ENCODE results near the gene NLK. TPM values are rescaled to one million over a fixed set of nuclear protein-coding genes. Genes with fewer than 3 reads are reported as not detected.
A peak's percentile ranks its signal among the peaks of the same experiment; 100 is the strongest.

Gene NLK
- total and polyA plus RNA-seq, 8 donors: 9.8 to 16.7 (median 13.5) TPM

DNA sequence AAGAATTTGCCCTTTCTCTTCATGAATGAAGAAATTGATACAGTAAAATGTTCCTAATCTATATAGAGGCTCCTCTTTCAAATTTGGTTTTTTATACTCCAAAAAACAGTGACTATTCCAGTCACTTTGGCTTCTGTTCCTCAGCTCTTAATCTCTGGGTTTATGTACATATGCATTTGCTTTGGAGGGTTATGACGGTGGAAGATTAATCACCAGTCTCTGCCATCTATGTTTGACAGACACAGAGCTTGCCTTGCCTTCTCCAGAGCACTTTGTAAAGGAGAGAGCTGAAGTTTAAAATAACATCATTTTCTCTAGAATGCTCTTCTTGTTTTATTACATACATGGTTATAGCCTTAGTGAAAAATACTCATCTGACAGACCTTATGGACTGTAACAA, 99.3 kb downstream of the NLK start:
- peaks cover 4 to 27% (median 5%) of the 10 kb centered on the region in 3 donors for H3K4me1 ChIP-seq
- WGBS, 2 donors: 22 to 41% methylated on average over 1 of the region's 1 CpG
- TF ChIP-seq, protein P1, sequence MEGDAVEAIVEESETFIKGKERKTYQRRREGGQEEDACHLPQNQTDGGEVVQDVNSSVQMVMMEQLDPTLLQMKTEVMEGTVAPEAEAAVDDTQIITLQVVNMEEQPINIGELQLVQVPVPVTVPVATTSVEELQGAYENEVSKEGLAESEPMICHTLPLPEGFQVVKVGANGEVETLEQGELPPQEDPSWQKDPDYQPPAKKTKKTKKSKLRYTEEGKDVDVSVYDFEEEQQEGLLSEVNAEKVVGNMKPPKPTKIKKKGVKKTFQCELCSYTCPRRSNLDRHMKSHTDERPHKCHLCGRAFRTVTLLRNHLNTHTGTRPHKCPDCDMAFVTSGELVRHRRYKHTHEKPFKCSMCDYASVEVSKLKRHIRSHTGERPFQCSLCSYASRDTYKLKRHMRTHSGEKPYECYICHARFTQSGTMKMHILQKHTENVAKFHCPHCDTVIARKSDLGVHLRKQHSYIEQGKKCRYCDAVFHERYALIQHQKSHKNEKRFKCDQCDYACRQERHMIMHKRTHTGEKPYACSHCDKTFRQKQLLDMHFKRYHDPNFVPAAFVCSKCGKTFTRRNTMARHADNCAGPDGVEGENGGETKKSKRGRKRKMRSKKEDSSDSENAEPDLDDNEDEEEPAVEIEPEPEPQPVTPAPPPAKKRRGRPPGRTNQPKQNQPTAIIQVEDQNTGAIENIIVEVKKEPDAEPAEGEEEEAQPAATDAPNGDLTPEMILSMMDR (IDR thresholded peaks at IDR 0.05): no peak
- H3K27ac ChIP-seq: no peak overlapping the region
- intact Hi-C loops (cut with DNase I): no loop called here
- H3K36me3 ChIP-seq: no peaks in the 10 kb centered on the region
- ATAC-seq (peak in 3 of 4 donors; percentile 26 to 77 (median 50)), FAIRE-seq (no peak), DNase-seq (no peak)
- H3K4me3 ChIP-seq: no peak overlapping the region
- H3K9me3 ChIP-seq: no peaks in the 10 kb centered on the region
- H3K27me3 ChIP-seq: no peaks in the 10 kb centered on the region

DNA sequence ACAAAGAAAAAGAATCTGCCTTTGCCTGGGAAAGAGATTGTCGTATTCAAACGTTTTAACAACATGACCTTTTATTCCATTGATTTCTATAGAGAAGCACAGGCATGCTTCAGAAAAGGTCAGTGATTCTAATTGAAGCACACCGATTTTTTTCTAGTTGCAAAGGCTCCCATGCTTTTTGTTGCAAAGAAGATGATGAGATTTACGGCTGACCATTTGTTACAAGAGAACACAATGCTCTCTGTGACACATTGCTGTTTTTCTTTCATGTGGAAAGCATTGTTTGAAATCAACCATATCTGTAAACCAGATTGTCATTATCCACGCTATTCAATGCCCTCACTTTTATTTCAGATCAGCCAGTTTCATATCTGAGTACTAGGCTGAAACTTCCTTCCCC, 99.8 kb downstream of the NLK start:
- FAIRE-seq (no peak), DNase-seq (no peak), ATAC-seq (no peak)
- Histone ChIP-seq H3K27me3 (no peaks in the 10 kb centered on the region), H3K9me3 (no peaks in the 10 kb centered on the region), H3K4me3 (no peak overlapping the region), H3K36me3 (no peaks in the 10 kb centered on the region), H3K4me1 (peaks cover 4 to 27% (median 5%) of the 10 kb centered on the region in 3 donors), H3K27ac (no peak overlapping the region)
- WGBS, 2 donors: 46 to 59% methylated on average over 5 of the region's 5 CpGs
- intact Hi-C loops (cut with DNase I): no loop called here
- TF ChIP-seq, protein P1 (IDR thresholded peaks at IDR 0.05): no peak

DNA sequence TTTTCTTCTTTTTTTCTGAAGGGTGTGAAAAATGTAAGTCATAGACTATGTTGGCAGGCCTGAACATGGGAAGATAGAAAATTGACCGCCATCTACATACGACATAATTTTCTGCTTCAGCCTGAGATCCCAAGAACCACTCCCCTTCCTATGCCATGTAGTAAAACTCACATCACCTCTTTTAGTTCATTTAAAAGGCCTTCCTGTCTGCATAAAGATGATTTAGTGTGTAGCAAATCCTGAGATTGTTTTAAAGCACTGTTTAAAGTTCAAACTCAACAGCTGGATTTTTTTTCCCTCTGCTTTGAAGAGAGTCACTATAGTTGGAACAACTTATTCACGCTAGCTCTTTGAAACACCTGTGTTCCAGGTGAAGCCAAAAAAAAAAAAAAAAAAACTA, 101.5 kb downstream of the NLK start:
- no peak for FAIRE-seq
- intact Hi-C loops (cut with DNase I): no loop called here
- Histone ChIP-seq H3K4me3 (no peak overlapping the region), H3K4me1 (peaks cover 4 to 27% (median 5%) of the 10 kb centered on the region in 3 donors), H3K27me3 (no peaks in the 10 kb centered on the region), H3K9me3 (no peaks in the 10 kb centered on the region), H3K27ac (no peak overlapping the region), H3K36me3 (no peaks in the 10 kb centered on the region)
- peak in 1 of 4 donors; percentile 20 for ATAC-seq
- TF ChIP-seq, protein P1 (IDR thresholded peaks at IDR 0.05): no peak
- no peak for DNase-seq
- 83 to 84% methylated on average over 3 of the region's 3 CpGs for WGBS, 2 donors

DNA sequence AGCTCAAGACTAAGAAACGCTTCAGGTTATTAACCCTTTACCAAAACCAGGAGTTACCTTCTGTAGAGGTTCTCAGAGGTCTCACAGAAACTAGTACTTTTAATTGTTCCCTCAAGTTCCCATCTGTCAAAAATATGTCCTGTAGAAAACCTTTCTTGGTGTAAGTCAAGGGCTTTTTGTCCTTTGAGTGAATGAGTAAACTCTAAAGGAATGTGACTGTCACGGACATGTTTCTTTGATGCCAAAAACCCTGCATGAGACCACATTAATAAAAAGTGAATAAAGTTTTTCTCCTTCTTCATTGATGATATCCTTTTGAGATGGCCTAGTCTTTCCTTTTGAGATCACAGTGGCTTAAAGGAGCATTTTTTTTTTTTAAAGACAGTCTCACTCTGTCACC, 102.9 kb downstream of the NLK start:
- H3K27me3 ChIP-seq: no peaks in the 10 kb centered on the region
- FAIRE-seq (no peak), DNase-seq (no peak), ATAC-seq (peak in 1 of 4 donors; percentile 29)
- intact Hi-C loops (cut with DNase I): no loop called here
- H3K4me1 ChIP-seq: peaks cover 4 to 27% (median 5%) of the 10 kb centered on the region in 3 donors
- WGBS, 2 donors: 48 to 54% methylated on average over 2 of the region's 2 CpGs
- no peaks in the 10 kb centered on the region for H3K36me3 ChIP-seq
- TF ChIP-seq, protein P1 (IDR thresholded peaks at IDR 0.05): no peak
- no peaks in the 10 kb centered on the region for H3K9me3 ChIP-seq
- H3K4me3 ChIP-seq: no peak overlapping the region
- peak overlapping the region in 1 of 4 donors; percentile 0 for H3K27ac ChIP-seq

DNA sequence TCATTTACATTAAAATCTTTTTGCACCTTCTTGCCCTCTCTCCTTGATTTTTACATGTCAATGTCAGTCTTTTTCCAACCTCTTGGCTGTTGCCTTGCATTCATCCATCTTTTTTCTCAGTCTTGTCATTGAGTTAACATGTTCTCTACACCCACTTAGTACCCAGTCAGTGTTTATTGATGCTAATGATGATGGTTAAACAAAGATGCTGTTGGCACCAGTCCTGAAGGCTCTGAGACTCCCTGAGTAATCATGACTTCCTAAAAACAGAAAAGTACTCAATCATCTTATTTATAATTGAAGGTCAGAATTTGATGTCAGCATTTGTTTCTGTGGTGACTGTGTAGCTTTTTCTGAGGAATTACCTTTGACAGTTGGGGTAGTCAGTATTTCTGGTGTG, 104.5 kb downstream of the NLK start:
- peaks cover 0 to 18% (median 5%) of the 10 kb centered on the region in 3 donors for H3K4me1 ChIP-seq
- intact Hi-C loops (cut with DNase I): no loop called here
- TF ChIP-seq, protein P1 (IDR thresholded peaks at IDR 0.05): no peak
- H3K36me3 ChIP-seq: no peaks in the 10 kb centered on the region
- peak in 2 of 4 donors; percentile 48 to 54 for ATAC-seq
- FAIRE-seq: no peak
- no peak overlapping the region for H3K27ac ChIP-seq
- no peak overlapping the region for H3K4me3 ChIP-seq
- DNase-seq: no peak
- no peaks in the 10 kb centered on the region for H3K27me3 ChIP-seq
- no peaks in the 10 kb centered on the region for H3K9me3 ChIP-seq
